Endothelial cell of umbilical vein (primary cell): Measurements from ENCODE around the gene PGAP3. TPM values are rescaled to one million over a fixed set of nuclear protein-coding genes. Genes with fewer than 3 reads are reported as not detected.

Experiments
- BruUV-seq: library from RNA; stranded (reverse); fragments of 400-500 nt; replicated peaks from 2 replicates; lab custom pipeline; 2021; lab: Mats Ljungman, UMichigan
- CTCF ChIA-PET: fragments of 300-600, 350-600 bp; sonication (Branson Sonifier 250); formaldehyde crosslinking; loops from one replicate; lab custom pipeline; 2021; ENCODE audit warnings: antibody characterized with exemption, inconsistent platforms; lab: Charles Lee
- POLR2A ChIA-PET: fragments of 300-600, 350-600 bp; sonication (Branson Sonifier 250); formaldehyde crosslinking; loops from one replicate; lab custom pipeline; 2021; ENCODE audit warnings: antibody characterized with exemption, inconsistent platforms; lab: Charles Lee
- DNase-seq: peaks from one replicate; pipeline ENCODE4 v3.0.0-alpha.2; 2011; ENCODE audit warnings: low read depth, low spot score
- FAIRE-seq: peaks from 2 replicates; lab custom pipeline; 2011; peaks lifted over from hg19 to GRCh38; lab: Jason Lieb, UNC
- H2AFZ ChIP-seq: 2 replicates; pipeline ENCODE4 v1.6.0; 2012; ENCODE audit warnings: low read depth, low read length, control low read depth, inconsistent platforms
- H3K27ac ChIP-seq: 2 replicates; pipeline ENCODE4 v1.5.1; 2011; ENCODE audit warnings: low read depth, mild to moderate bottlenecking, control low read depth, low read length, moderate library complexity; ENCODE audit not compliant: insufficient read depth
- H3K27me3 ChIP-seq, 2 experiments: 2 replicates each; pipeline versions ENCODE4 v1.6.0 to v1.6.1; 2011; ENCODE audit warnings: low read length in 2 of 2, mixed read lengths in 1 of 2; ENCODE audit not compliant: control insufficient read depth in 2 of 2, insufficient read depth in 2 of 2
- H3K36me3 ChIP-seq, 2 experiments: 2 replicates in 1 of 2; 3 replicates in 1 of 2; pipeline ENCODE4 v1.5.1; 2011; ENCODE audit warnings: low read length in 2 of 2, mild to moderate bottlenecking in 1 of 2, moderate library complexity in 1 of 2; ENCODE audit not compliant: control insufficient read depth in 2 of 2, insufficient read depth in 2 of 2; ENCODE audit errors: extremely low read depth in 1 of 2
- H3K4me1 ChIP-seq: 3 replicates; pipeline ENCODE4 v1.5.1; 2011; ENCODE audit warnings: mild to moderate bottlenecking, low read length; ENCODE audit not compliant: control insufficient read depth, insufficient read depth; ENCODE audit errors: extremely low read depth
- H3K4me2 ChIP-seq: 2 replicates; pipeline ENCODE4 v1.6.1; 2011; ENCODE audit warnings: low read length, control low read depth, mixed read lengths; ENCODE audit not compliant: insufficient read depth
- H3K4me3 ChIP-seq, 3 experiments: fragments of 200-600 bp in 1 of 3; sonication (generic), shearing (Covaris generic) in 1 of 3; replicated peaks in 1 of 3; 2 replicates each; pipeline ENCODE4 v1.5.1; 2011 to 2016; ENCODE audit warnings: control low read depth in 3 of 3, low read length in 3 of 3, mild to moderate bottlenecking in 2 of 3, inconsistent platforms in 1 of 3, low read depth in 1 of 3, moderate library complexity in 1 of 3; ENCODE audit not compliant: insufficient read depth in 1 of 3
- H3K79me2 ChIP-seq: 2 replicates; pipeline ENCODE4 v1.6.0; 2012; ENCODE audit warnings: low read length, inconsistent platforms; ENCODE audit not compliant: control insufficient read depth, insufficient read depth
- H3K9ac ChIP-seq: replicated peaks from 2 replicates; pipeline ENCODE3; 2011; ENCODE audit warnings: low read length, control low read depth; ENCODE audit not compliant: insufficient read depth; ENCODE audit errors: extremely low read depth
- H3K9me1 ChIP-seq: replicated peaks from 3 replicates; pipeline ENCODE4 v1.6.0; 2011; ENCODE audit warnings: mild to moderate bottlenecking, low read length; ENCODE audit not compliant: control insufficient read depth, insufficient read depth; ENCODE audit errors: extremely low read depth
- H3K9me3 ChIP-seq: replicated peaks from 2 replicates; pipeline ENCODE4 v1.5.1; 2012; ENCODE audit warnings: low read length, inconsistent platforms; ENCODE audit not compliant: control insufficient read depth, insufficient read depth
- H4K20me1 ChIP-seq: replicated peaks from 2 replicates; pipeline ENCODE3; 2011; ENCODE audit warnings: mild to moderate bottlenecking, low read length; ENCODE audit not compliant: control insufficient read depth, insufficient read depth; ENCODE audit errors: extremely low read depth
- EZH2 ChIP-seq: IDR thresholded peaks from 2 replicates; pipeline ENCODE4 v1.6.1; 2012; ENCODE audit warnings: borderline replicate concordance, low read depth, mild to moderate bottlenecking, moderate library complexity, low read length, inconsistent platforms; ENCODE audit not compliant: severe bottlenecking
- FOS ChIP-seq: IDR thresholded peaks from 2 replicates; pipeline ENCODE4 v1.6.1; 2011; ENCODE audit warnings: mild to moderate bottlenecking, low read length, moderate library complexity, borderline replicate concordance; ENCODE audit not compliant: insufficient read depth
- GATA2 ChIP-seq: IDR thresholded peaks from 2 replicates; pipeline ENCODE4 v1.7.0; 2011; ENCODE audit warnings: low read depth, mild to moderate bottlenecking, moderate library complexity, mixed read lengths, low read length; ENCODE audit not compliant: insufficient read length, insufficient read depth
- JUN ChIP-seq: IDR thresholded peaks from 2 replicates; pipeline ENCODE4 v1.6.1; 2011; ENCODE audit warnings: borderline replicate concordance, low read depth; ENCODE audit not compliant: insufficient read length, insufficient read depth
- MYC ChIP-seq: IDR thresholded peaks from one replicate; pipeline ENCODE4 v1.6.1; 2011; ENCODE audit warnings: mild to moderate bottlenecking, low read depth, low read length
- POLR2A ChIP-seq: IDR thresholded peaks from 2 replicates; pipeline ENCODE4 v1.6.1; 2012; ENCODE audit warnings: low read depth, mild to moderate bottlenecking, control low read depth, low read length
- POLR2AphosphoS5 ChIP-seq: IDR thresholded peaks from 2 replicates; pipeline ENCODE4 v1.6.1; 2012; ENCODE audit warnings: low read depth, mild to moderate bottlenecking, control low read depth, low read length, moderate library complexity; ENCODE audit not compliant: insufficient read depth
- dilution Hi-C: fragments of 300-500 bp; cut with MboI; formaldehyde crosslinking; loops from one replicate; pipeline ENCODE4 v1.15.0; 2019; ENCODE audit warnings: low sequenced_read_pairs; ENCODE audit not compliant: extremely low pct_ligation_motif_present
- intact Hi-C: fragments of 100-400 bp; cut with micrococcal nuclease; formaldehyde crosslinking; loops from one replicate; pipeline ENCODE4 v1.10.0; 2022
- polyA plus RNA-seq, 4 experiments: library from polyadenylated mRNA; depleted of rRNA in 3 of 4; stranded (reverse) in 3 of 4; unstranded in 1 of 4; fragments of >200 nt; gene quantifications; 2 replicates each; pipeline versions ENCODE4 v1.2.1 to v1.2.3, GENCODE V29; 2011 to 2012; ENCODE audit warnings: missing spikeins in 1 of 4
- total RNA-seq: library from RNA; stranded (reverse); gene quantifications from 2 replicates; pipeline ENCODE4 v1.2.3, GENCODE V29; 2021
- TF ChIP-seq, protein P1 (sequence below): IDR thresholded peaks from 2 replicates; pipeline ENCODE4 v1.6.1; 2011; ENCODE audit not compliant: insufficient read depth, insufficient read length
- TF ChIP-seq, protein P2 (sequence below), 2 donors: IDR thresholded peaks; 1 replicate in 1 of 2; 2 replicates in 1 of 2; pipeline ENCODE4 v1.5.1; 2011; ENCODE audit warnings: low read length in 2 of 2, mild to moderate bottlenecking in 2 of 2, moderate library complexity in 2 of 2, control low read depth in 1 of 2, inconsistent platforms in 1 of 2, low read depth in 1 of 2; ENCODE audit not compliant: insufficient read depth in 1 of 2; ENCODE audit errors: extremely low read depth in 1 of 2

The PGAP3 gene
- total and polyA plus RNA-seq, 2 donors (not counting 3 experiments of a cell fraction or from before 2014, with no cell fraction given): 6.4 to 14.9 TPM

DNA sequence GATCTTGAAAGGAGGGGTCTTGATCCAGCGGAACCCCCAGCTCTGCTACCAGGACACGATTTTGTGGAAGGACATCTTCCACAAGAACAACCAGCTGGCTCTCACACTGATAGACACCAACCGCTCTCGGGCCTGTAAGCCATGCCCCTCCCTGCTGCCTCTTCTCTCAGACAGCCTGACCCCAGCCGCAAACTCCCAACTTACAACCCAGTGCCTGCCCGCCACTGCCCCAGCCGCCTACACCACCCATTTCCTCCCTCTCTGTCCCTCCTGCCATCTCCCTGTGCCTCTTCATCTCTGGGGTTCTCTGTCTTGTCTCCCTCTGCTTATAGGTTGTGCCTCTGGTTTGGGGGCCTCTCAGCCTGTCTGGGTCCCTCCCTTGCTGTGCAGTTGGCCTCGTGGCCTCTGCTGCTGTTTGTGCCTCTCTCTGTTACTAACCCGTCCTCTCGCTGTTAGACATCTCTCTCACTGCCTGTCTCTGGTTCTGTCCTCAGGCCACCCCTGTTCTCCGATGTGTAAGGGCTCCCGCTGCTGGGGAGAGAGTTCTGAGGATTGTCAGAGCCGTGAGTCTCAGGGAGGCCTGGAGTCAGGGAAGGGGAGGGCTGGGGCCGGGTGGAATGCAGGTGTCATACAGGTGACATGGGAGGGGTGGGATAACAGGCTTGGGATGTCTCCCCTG, 21.6 kb upstream of the PGAP3 start:
- CTCF ChIA-PET: interaction anchor here (1.4 to 1.8 kb wide), 2 partner anchors 21 to 86 kb away, joined by 3 to 5 read pairs; partner anchors contain the start of gene MIEN1
- no peak overlapping the region for H3K9ac ChIP-seq
- no TSS peak for BruUV-seq
- peaks cover 2% of the 10 kb centered on the region for H3K4me1 ChIP-seq
- H3K79me2 ChIP-seq: no peaks in the 10 kb centered on the region
- no peaks in the 10 kb centered on the region for H3K9me1 ChIP-seq
- intact Hi-C loops: no loop called here
- DNase-seq (no peak), FAIRE-seq (no peak)
- no peak overlapping the region for H3K4me3 ChIP-seq
- H3K27ac ChIP-seq: no peak overlapping the region
- H3K27me3 ChIP-seq: no peaks in the 10 kb centered on the region
- POLR2A ChIA-PET: no interaction called here
- H3K36me3 ChIP-seq: peaks cover 0 to 3% of the 10 kb centered on the region in 2 experiments
- dilution Hi-C loops: no loop called here
- no peak overlapping the region for H3K4me2 ChIP-seq
- H4K20me1 ChIP-seq: no peaks in the 10 kb centered on the region
- no peaks in the 10 kb centered on the region for H3K9me3 ChIP-seq
- TF ChIP-seq GATA2 (no peak), JUN (no peak), POLR2A (no peak), POLR2AphosphoS5 (no peak), FOS (no peak), EZH2 (no peak), MYC (no peak)
- TF ChIP-seq, protein P1, sequence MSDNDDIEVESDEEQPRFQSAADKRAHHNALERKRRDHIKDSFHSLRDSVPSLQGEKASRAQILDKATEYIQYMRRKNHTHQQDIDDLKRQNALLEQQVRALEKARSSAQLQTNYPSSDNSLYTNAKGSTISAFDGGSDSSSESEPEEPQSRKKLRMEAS: no peak
- TF ChIP-seq, protein P2, sequence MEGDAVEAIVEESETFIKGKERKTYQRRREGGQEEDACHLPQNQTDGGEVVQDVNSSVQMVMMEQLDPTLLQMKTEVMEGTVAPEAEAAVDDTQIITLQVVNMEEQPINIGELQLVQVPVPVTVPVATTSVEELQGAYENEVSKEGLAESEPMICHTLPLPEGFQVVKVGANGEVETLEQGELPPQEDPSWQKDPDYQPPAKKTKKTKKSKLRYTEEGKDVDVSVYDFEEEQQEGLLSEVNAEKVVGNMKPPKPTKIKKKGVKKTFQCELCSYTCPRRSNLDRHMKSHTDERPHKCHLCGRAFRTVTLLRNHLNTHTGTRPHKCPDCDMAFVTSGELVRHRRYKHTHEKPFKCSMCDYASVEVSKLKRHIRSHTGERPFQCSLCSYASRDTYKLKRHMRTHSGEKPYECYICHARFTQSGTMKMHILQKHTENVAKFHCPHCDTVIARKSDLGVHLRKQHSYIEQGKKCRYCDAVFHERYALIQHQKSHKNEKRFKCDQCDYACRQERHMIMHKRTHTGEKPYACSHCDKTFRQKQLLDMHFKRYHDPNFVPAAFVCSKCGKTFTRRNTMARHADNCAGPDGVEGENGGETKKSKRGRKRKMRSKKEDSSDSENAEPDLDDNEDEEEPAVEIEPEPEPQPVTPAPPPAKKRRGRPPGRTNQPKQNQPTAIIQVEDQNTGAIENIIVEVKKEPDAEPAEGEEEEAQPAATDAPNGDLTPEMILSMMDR (IDR thresholded peaks at IDR 0.05; ENCODE audit: extremely low read depth in 1 of 2, insufficient read depth in 1 of 2, low read depth in 1 of 2, low read length in 2 of 2): no peak
- no peak overlapping the region for H2AFZ ChIP-seq
